Activated CD4-positive, CD25-positive, alpha-beta regulatory T cell treated with anti-CD3 and anti-CD28 coated beads, Interleukin-2, amount 50 U/mL, for 24 hours (primary cell): ENCODE results near the gene SIGLEC1.

ENCODE experiments used
- ATAC-seq, 2 donors: fragments of 150-1000 bp; cut with Tn5 transposase; one replicate each; pipeline ENCODE4 v1.10.0; 2021; ENCODE audit warnings: mild to moderate bottlenecking in 1 of 2, moderate library complexity in 1 of 2

SIGLEC1 gene

GRCh38 chr20:3727401-3728021 is 15.1 kb upstream of the SIGLEC1 start:
- no peak for ATAC-seq

DNA sequence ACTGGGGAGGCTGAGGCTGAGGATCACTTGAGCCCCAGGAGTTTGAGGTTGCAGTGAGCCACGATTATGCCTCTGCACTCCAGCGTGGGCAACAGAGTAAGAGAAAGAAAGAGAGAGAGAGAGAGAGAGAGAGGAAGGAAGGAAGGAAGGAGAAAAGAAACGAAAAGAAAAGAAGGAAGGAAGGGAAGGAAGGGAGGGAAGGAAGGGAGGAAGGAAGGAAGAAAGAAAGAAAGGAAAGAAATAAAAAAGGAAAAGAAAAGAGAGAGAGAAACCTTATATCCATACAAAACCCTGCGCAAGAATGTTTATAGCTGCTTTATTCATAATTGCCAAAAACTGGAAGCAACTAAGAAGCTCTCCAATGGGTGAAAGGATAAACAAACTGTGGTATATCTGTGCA is 12.0 kb upstream of the SIGLEC1 start:
- ATAC-seq: no peak

DNA sequence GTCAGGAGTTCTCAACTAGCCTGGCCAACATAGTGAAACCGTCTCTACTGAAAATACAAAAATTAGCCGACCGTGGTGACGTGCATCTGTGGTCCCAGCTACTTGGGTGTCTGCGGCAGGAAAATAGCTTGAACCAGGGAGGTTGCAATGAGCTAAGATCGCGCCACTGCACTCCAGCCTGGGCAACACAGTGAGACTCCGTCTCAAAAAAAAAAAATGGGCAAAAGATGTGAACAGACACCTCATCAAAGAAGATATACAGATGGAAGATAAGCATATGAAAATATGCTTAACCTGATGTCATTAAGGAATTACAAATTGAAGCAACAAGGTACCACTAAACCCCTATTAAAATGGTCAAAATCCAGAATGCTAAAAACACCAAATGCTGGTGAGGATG is 10.9 kb upstream of the SIGLEC1 start:
- no peak for ATAC-seq

DNA sequence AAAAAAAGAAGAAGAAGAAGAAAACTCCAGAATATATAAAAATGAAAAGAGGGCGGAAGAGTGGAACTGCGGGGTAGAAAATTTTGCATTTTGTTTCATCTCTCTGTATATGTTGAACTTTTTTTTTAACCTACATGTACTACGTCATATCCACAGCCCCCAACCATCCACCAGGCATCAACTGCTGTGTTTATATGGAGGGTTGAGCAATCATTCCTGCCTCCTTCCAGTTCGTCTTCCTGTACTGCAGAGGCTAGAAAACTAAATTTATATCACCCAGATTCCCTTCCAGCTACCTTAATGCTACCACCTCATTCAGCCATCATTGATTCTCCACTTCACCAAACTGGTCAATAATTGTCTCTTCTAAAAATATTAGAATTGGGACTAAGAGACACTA is 9.5 kb upstream of the SIGLEC1 start:
- ATAC-seq: no peak

- ATAC-seq: no peak
These were observed 8.2 kb upstream of the SIGLEC1 start for GRCh38 chr20:3720626-3721025.

- no peak for ATAC-seq
These were observed 7.7 kb upstream of the SIGLEC1 start for GRCh38 chr20:3720068-3720467.

DNA sequence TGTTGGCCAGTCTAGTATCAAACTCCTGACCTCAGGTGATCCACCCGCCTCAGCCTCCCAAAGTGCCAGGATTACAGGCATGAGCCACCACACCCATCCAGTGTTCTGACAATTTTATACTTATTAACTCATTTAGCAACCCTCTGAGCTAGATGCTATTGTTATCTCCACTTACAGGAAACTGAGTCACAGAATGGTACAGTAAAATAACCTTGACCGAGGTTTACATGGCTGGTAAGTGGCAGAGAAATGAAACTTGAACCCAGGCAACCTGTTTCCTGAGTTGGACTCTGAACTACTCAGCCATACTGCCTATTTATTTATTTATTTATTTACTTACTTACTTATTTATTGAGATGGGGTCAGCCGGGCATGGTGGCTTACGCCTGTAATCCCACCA is 6.6 kb upstream of the SIGLEC1 start:
- ATAC-seq: no peak

DNA sequence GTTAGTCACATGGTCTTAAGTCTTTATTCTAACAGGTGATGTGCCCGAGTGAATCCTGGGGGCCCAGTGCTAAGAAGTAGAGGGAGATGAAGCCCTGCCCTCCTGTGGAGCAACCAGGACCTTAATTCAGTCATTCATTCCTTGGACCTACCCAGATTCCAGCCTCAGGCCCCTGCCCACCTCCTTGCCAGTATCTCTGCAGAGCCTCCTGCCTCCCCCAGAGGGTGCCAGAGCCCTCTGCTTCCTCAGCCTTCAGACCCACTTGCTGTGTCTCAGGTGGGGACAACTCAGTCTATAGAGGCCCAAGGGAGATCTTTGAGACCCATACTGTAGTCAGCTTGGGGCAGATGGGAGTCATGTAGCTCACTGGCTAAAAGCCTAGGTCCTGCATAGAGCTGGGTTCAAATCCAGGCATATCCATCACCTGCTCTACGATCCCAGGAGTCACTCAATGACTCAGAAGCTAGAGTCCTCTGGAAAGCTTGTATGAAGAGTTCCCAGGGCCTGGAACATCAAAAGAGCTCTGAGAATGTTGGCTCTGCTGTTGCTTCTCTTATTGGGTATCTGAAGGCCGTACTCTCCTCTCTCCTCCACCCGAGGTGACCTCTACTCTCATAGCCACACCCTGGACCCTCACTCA is 3.9 kb upstream of the SIGLEC1 start:
- peak in 1 of 2 donors; percentile 56 for ATAC-seq

- ATAC-seq: no peak
These were observed 1.7 kb upstream of the SIGLEC1 start for GRCh38 chr20:3714092-3714491.

DNA sequence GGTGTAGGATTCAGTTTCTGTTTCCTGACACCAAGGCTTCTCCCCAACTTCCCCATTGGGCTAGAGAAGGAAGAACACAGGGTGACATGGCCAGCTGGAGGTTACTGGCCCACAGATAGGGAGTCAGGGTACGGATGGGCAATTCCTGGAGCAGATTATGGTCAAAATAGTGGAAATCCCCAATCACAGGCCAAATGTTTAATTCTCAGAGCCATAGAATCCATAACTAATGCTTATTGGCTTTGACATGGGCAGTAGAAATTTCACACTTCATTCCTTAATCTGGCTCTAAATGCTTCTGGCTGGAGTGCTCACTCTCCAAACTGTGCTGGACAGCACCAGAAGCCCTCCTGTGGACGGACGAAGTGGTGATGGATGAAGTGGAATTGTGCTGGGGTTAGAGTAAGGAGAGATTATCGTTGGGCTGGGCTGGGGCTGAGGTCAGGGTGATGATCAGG is 887 bp downstream of the SIGLEC1 start:
- no peak for ATAC-seq

DNA sequence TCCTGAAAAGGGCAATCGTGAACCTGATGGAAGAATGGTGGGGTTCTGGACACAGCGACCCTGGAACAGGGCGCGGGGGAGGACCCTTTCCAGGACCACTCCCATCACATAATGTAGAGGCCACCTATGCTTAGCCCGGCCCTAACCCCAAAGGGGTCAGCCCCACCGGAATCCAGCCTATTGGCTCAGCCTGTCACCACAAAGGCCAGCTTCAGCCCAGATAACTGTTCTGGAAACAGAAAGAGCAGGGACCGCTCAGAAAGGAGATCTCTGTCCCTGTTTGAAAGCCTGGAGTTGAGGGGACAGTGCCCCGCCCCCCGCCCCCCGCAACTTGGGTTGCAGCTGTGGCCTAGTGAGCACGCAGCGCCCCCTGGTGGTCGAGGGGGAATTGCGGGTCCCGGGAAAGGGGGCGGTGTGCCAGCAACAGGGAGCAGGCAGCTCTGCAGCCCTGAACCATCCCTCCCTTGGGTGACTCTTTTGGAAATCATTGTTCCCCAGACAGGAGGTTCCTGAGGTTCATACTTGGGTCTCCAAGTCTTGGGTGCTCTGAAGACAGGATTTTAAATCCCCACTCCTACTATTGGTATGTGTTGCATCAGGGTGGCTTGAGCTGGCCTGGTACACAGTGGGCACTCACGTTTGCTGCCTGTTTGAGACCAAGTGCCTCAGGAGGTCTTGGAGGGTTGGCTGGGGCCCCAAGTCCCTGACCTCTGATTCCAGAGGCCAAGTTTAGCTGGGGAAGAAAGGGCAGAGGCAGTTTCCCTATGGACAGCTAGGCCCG is 1.5 kb downstream of the SIGLEC1 start:
- peak in 1 of 2 donors; percentile 41 for ATAC-seq

DNA sequence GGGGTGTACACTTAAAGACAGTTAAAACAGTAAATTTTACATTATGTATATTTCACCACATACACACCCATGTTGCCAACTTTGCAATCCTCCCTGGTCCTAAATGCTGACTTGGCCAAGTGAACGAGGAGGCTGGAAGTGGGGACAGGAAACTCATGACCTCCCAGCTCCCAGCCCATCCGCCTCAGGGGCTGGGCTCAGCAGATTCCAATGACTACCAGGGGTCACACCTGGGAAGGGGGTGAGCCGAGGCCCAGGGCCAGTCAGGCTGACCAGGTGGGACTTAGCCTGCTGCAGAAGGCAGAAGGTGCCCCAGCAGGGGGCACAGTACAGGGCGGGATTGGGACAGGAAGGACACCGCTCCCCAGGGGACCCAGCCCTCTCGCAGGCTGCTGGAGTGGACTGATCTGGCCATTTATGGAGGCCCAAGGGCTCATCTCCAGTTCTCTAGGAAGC is 2.4 kb downstream of the SIGLEC1 start:
- peak in 1 of 2 donors; percentile 17 for ATAC-seq

DNA sequence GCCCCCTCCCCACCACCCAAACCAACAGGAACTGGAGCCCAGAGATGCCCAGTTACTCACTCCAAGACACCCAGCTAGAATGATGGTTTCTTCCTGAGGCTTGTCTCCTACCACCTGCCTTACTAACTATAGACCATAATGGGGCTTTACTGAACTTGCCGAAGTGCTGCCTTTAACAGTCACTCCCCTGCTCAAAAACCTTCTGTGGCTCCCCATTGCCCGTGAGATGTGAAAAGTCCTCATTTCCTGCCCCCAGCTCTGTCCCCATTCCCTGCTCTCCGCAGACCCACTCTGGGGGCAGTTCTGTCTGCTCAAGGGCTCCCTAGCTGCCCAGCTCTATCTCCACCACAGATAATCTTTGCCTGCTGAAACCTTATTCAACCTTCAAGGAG is 4.9 kb downstream of the SIGLEC1 start:
- ATAC-seq: no peak

DNA sequence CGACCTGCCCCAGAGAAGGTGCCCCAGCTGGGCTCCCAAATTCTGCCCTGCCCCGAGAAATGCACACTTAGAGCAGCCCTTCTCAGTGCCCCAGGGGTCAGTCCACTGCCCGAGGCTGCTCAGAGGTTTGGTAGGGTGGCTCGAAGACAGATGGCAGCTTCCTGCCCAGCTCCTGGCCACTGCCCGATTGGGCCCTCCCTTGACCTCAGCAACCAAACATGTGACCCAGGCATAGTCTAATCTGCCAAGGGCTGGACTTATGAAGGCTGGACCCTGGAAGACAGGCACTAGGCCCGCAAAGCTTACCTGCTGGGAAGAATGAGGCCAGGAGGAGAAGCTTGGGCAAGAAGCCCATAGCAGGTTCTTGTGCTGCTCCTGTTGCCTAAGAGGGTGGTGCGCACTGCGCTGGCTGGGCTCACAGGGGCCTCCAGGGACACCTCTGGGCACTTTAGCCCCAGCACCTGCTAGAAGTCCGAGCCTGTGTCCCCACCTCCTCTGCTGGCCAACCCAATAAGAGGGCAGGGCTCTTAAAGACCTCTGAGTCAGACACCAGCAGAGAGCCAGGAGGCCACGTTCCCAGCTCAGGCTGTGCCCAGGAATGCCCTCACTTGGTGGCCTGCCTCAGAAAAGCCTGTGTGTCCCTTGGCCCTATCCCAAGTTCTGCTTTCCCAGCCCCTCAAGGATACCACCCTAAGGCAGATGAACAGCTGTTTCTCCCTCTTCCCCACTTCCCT is 5.5 kb downstream of the SIGLEC1 start:
- no peak for ATAC-seq

- ATAC-seq: no peak
These were observed 6.2 kb downstream of the SIGLEC1 start for GRCh38 chr20:3705970-3706739.

- ATAC-seq: no peak
These were observed 6.9 kb downstream of the SIGLEC1 start for GRCh38 chr20:3705491-3705969.

GRCh38 chr20:3704087-3704486 is 8.3 kb downstream of the SIGLEC1 start:
- ATAC-seq: no peak

- no peak for ATAC-seq
These were observed 9.6 kb downstream of the SIGLEC1 start for GRCh38 chr20:3702611-3703391.

DNA sequence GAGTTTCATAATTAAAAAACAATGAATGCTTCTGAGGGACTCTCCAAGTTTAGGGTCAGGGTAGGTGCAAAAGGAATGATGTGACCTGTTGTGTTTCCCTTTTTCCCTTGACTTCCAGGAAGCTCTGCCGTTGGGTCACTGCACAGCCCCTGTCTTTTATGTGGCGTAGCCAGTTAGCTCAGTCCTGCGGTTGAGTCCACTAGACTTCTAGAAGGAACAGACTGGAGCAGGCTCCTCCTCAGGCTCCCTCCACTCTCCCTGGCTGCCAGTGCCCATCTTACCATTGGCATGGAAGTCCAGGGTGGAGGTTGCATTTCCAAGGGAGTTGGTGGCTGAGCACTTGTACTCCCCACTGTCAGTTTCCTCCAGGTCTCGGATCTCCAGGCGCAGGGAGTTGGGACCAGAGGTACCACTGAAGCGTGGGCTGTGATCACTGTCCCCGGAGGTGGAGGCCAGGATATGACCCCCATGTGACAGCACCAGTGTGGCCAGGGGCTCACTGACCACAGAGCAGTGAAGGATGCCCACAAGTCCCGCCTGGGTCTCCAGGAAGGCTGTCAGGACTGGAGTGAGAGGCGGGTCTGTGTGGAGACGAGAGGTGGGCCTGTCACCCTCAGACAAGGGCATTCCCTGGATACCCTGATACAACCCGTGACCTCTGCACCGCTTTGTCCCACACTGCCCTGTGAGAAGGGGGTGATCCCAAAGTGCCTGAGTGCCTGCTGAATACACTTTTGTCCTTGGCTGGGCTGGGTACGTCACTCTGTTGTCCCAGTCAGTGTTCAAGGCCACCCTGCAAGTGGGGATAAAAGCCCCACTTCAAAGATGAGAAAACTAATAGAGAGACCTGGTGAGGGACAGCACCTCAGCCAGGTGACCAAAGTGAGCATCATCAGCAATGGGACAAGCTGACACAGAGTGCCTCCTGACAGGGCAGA is 11.1 kb downstream of the SIGLEC1 start:
- ATAC-seq: no peak

DNA sequence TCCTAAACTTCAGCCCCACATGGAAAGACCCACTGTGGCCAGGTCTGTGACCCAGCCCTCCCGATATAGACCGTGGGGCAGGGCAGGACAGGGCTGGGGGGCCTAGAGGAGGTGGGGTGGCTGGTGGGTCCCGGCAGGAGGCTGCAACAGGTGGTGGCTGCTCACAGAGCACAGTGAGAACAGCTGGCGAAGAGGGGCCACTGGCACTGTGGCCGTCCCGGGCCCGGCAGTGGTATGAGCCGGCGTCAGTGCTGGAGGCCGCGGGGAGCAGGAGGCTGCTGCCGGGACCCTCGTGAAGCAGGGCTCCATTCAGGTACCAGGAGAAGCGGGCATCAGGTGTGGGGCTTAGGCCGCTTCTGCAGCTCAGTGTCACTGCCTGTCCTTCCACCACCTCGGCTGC is 13.4 kb downstream of the SIGLEC1 start:
- ATAC-seq: no peak
